ENCODE measurements around the gene MEIKIN. TPM values are rescaled to one million over a fixed set of nuclear protein-coding genes. Genes with fewer than 3 reads are reported as not detected.

The MEIKIN gene
- total RNA-seq, 1 experiment from 2014 or later: not detected

DNA sequence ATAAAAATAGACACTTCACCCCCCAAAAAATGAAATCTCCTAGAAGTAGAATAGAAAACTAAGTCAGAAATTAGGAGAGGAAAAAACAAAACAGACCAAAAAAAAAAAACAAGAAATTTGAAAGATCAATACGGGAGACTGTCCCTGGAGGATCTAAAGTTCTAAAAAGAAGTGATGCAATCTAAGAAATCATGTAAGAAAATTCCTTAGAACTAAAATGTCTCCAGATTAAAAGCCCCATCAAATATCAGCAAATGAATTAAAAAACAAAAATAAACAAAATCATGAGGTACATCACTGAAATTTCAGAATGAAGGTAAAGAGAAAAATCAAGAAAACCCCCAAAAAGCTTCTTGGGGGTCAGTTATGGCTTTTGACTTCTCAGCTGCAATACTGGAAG lies 162.1 kb downstream of the MEIKIN start:
- no peak overlapping the region for H2BK12ac ChIP-seq (ENCODE audit: insufficient read length, low read depth, low read length)
- H3K23me2 ChIP-seq (ENCODE audit: insufficient read length, low read depth, low read length, poor library complexity, severe bottlenecking): no peaks in the 10 kb centered on the region
- H3K79me1 ChIP-seq (ENCODE audit: insufficient read depth, low read depth, low read length, poor library complexity, severe bottlenecking): peaks cover 8% of the 10 kb centered on the region
- H3K56ac ChIP-seq (ENCODE audit: insufficient read length, low read depth, low read length): no peak overlapping the region
- H2BK120ac ChIP-seq (ENCODE audit: low read depth, low read length, poor library complexity, severe bottlenecking): no peak overlapping the region
- no peaks in the 10 kb centered on the region for H4K20me1 ChIP-seq (ENCODE audit: control insufficient read depth, insufficient read depth, insufficient read length)
- H4K91ac ChIP-seq (ENCODE audit: insufficient read length, low read depth, low read length): no peak overlapping the region
- H4K5ac ChIP-seq (ENCODE audit: insufficient read length, low read depth, low read length): no peak overlapping the region
- H3K4me2 ChIP-seq (ENCODE audit: insufficient read depth, insufficient read length, low read length): no peak overlapping the region
- H3K27ac ChIP-seq (ENCODE audit: insufficient read length, low read depth, low read length): no peak overlapping the region
- no peak overlapping the region; a peak in 1 of 7 replicates for H3K27ac Mint-ChIP-seq
- no peak overlapping the region for H3K14ac ChIP-seq (ENCODE audit: insufficient read depth, low read length)
- H3K4ac ChIP-seq (ENCODE audit: low read depth, low read length): no peak overlapping the region
- H3T11ph ChIP-seq (ENCODE audit: low read length): no peak overlapping the region
- no peak overlapping the region for H2AK5ac ChIP-seq (ENCODE audit: insufficient read length, low read length)
- no peak overlapping the region for H4K8ac ChIP-seq (replicated peaks; ENCODE audit: insufficient read length, low read depth, low read length)
- no peaks in the 10 kb centered on the region for H3K27me3 Mint-ChIP-seq (ENCODE audit: low read depth)
- no peak overlapping the region for H2AFZ ChIP-seq (ENCODE audit: low read length)
- peaks cover 0 to 7% (median 0%) of the 10 kb centered on the region in 3 experiments; a peak in 1 of 7 replicates for H3K36me3 Mint-ChIP-seq (ENCODE audit: insufficient read depth in 1 of 3, low read depth in 3 of 3)
- no peak overlapping the region for H2BK5ac ChIP-seq (ENCODE audit: insufficient read length, low read length)
- TF ChIP-seq, protein P1, sequence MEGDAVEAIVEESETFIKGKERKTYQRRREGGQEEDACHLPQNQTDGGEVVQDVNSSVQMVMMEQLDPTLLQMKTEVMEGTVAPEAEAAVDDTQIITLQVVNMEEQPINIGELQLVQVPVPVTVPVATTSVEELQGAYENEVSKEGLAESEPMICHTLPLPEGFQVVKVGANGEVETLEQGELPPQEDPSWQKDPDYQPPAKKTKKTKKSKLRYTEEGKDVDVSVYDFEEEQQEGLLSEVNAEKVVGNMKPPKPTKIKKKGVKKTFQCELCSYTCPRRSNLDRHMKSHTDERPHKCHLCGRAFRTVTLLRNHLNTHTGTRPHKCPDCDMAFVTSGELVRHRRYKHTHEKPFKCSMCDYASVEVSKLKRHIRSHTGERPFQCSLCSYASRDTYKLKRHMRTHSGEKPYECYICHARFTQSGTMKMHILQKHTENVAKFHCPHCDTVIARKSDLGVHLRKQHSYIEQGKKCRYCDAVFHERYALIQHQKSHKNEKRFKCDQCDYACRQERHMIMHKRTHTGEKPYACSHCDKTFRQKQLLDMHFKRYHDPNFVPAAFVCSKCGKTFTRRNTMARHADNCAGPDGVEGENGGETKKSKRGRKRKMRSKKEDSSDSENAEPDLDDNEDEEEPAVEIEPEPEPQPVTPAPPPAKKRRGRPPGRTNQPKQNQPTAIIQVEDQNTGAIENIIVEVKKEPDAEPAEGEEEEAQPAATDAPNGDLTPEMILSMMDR (conservative IDR thresholded peaks at IDR 0.05): no peak
- no peaks in the 10 kb centered on the region for H3K9me3 Mint-ChIP-seq
- peaks cover 2% of the 10 kb centered on the region; the same call in 1 of the 2 replicates for H3K79me2 ChIP-seq (ENCODE audit: insufficient read depth, low read length)
- no peak for DNase-seq
- H3K9me3 ChIP-seq (ENCODE audit: control insufficient read depth, low read depth, low read length): no peaks in the 10 kb centered on the region
- H3K4me1 Mint-ChIP-seq: peaks cover 9 to 11% of the 10 kb centered on the region in 2 experiments
- WGBS (ENCODE audit: extremely low coverage, insufficient read length, low lambda C conversion rate): no CpG with 5 or more reads among the region's 1 CpG
- H3K4me1 ChIP-seq (ENCODE audit: insufficient read depth, low read length): no peaks in the 10 kb centered on the region
- H2BK15ac ChIP-seq (ENCODE audit: low read depth, low read length): no peak overlapping the region
- H3K23ac ChIP-seq (ENCODE audit: insufficient read length, low read depth, low read length): no peak overlapping the region
- H2BK20ac ChIP-seq (ENCODE audit: low read depth, low read length, poor library complexity, severe bottlenecking): no peak overlapping the region
- H3K4me3 Mint-ChIP-seq: no peak overlapping the region
- no peak overlapping the region for H3K18ac ChIP-seq (ENCODE audit: insufficient read length, low read depth, low read length)
- H3K27me3 ChIP-seq (ENCODE audit: insufficient read depth, low read length): no peaks in the 10 kb centered on the region
- no peak overlapping the region for H3K9ac ChIP-seq (ENCODE audit: extremely low read depth, insufficient read length, low read length)

All from H9 (cell line).